Raji (cell line): ENCODE measurements around the gene PKNOX2.

ENCODE experiments used
- POLR2A ChIP-seq: IDR thresholded peaks from 2 replicates; pipeline ENCODE4 v1.6.1; 2011; ENCODE audit warnings: low read depth, low read length, control low read depth; ENCODE audit not compliant: insufficient read depth

Gene PKNOX2

DNA sequence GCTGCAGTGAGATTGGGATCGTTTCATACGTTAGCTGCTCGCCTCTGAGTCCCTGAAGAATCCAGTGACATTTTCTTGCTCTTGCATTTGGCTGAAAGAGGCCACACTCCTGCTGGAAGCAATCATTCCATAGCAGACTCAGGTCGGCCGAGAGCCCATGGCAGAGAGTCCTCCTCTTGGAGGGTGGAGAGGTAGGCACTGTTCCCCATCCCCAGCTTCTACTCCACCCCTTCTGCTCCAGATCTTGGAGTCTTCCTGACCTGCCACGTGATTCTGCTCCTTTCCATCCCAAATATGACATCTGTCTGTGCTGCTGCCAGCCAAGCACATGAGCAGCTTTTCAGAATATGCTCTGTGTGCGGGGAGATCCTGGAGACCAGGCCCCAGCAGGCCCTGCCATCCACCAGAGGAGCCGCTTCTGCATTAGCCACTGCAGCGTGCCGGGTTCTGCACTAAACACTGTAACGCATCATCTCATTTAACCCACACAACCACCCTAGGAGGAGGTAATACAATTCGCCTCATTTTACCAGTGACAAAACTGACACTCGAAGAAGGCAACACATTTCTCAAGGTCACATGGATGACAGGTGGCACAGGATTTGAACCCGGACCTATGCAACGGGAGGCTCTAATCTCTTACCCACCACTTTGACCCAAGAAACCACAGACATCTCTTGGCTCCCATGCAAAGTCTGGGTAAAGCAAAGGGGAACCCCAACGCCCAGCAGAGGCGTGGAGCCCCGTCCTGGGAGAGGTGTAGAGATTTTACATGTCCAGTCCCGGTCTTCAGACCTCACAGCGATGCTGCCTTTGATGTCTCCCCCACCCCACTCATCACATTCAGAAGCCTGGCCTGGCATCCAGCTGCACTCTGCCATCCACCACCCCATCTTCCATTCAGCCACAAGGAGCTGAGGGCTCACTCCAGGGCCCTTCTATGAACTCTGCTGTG lies 252.7 kb downstream of the PKNOX2 start:
- no peak for TF ChIP-seq POLR2A

DNA sequence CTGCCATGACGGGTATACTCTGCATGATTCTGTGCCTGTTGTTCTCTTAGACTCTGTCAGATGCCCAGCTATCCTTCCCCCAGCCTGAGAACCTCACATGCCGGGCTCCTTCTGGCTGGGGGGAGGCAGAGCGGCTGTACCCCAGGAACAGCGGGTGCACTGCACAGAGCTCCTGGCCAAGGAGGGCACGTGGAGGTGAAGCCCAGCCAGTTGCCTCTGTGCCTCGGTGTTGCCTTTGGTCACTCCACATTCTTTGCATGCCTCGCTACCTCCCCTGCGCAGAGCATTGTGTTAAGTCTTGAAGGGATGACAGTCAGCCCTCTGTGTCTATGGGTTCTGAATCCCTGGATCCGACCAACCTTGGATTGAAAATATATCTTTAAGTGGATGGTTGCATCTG lies 253.8 kb downstream of the PKNOX2 start:
- TF ChIP-seq POLR2A: no peak

DNA sequence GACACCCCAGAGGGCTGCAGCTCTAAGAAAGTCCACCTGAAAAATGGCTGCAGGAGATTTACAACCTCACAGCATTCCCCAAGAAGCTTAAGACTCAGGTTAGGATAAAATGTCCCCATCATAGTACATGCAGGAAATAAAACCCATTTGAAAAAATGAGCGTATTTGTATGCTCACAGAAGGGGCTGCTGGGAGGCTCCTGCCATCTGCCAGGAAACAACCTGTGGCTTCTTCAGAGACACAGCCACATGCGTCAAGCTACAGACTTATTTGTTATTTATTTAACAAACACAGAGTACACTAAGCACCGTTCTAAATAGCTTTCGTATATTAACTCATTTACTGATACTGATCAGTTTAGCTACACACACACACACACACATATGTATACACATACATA lies 258.1 kb downstream of the PKNOX2 start:
- TF ChIP-seq POLR2A: no peak

DNA sequence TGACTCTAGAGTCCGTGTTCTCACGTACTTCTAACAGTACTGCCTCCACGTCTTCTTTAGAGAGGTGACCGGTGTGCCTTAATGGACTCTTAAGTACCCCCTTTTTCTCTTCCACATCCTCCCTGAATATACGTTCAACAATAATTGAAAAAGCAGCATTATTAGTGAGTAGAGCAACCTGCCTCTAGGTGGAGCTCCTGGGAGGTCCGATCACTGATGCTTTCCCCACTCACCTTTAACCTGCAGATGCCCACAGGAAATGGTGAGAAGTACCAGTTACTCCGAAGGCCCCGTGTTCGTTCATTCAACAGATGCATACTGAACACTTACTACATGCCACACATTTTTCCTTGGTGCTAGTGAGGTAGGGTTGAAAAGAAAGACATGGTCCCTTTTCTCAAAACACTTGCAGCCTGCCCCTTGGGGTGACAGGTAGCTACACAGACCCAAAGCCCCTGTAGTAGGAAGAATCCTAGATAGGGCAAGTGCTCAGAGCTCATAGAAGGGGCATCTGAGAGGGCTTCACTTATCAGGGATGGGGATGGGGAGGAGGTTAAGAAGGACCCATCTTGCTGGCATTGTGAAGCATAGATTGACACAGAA lies 258.8 kb downstream of the PKNOX2 start:
- TF ChIP-seq POLR2A: no peak

GRCh38 chr11:125425601-125426000 lies 261.1 kb downstream of the PKNOX2 start:
- TF ChIP-seq POLR2A: no peak

DNA sequence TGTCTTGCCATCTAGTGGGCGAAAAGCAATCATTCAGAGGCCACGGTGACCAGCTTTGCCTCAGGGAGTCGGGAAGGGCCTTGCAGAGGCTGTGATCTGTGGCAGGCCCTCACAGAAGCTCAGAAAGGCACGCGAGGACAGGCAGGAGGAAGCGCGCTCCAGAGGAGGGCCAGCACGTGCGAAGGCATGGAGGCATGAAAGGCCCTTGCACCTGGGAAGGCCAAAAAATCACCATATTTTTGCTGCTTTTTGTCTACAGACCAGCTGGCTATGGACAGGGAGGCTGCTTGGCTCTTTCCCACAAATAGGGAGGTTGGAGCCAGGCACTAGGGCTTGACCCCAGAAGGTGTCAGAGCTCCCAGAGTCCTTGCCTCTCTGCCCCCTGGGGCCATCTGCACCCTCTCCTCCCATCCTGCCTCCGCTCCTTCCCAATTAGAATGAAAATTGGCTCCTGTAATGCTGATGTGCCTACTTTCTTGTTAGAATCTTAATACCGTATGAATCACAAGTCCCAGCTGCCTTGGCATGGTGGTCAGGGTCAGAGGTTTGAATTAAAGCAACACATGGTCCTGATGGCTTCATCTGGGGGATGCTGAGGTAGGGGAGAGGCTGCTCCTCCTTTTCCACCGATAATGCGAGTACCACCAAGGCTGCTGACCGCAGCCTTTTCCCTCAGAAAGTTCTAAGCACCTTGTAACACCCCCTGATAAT lies 262.4 kb downstream of the PKNOX2 start:
- TF ChIP-seq POLR2A: no peak

DNA sequence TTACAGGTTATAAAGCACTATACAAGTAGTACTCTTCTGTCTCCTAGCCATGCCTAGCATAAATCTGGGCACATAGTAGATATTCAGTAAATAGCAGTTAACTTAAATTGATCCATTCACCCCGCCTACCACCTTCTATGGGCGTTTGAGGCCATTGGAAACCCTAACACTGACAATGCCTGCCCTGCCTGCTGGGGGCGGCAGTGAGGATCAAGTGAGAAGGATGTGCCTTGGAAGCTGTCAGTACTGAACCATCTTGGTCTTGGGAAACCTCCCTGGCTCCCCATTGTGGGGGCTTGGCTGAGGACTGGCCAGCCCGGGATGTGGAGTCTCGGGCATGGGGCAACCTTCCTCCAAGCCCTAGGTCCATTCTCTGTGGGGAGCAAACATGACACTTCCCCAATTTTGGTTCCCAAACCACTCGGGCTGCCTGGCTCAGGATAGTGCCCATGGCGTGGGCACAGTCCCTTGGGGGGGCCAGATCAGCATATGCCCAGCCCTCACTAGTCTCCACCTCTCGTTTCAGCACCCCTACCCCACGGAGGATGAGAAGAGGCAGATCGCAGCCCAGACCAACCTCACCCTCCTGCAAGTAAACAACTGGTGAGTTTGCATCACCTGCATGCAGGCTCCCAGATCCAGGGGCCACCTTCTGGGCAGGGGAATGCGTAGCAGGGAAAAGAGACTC lies 264.1 kb downstream of the PKNOX2 start:
- no peak for TF ChIP-seq POLR2A

DNA sequence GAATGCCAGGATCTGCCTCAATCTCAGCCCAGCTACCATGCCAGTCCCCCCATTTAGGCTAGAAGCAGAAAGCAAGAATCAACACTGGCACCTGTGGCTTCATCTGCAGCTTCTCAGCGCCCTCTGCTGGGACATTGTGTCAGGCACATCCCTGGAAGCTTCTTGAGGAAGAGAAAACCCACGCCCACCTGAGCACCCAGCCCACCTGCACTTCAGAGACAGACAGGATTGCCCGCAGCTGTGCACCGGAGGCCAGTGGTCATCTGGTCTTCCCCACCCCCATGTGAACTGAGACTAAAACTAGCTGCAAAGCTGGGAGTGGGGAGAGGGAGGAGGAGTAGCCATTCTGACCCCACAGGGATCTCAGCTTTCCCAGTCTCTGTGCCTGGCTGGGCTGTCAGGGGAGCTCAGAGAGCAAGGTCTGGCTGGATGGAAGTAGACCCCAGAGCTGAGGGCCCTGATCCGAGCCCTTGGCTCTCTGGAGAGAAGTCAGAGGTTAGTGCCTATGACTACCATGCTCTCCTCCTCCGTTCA lies 264.7 kb downstream of the PKNOX2 start:
- no peak for TF ChIP-seq POLR2A

DNA sequence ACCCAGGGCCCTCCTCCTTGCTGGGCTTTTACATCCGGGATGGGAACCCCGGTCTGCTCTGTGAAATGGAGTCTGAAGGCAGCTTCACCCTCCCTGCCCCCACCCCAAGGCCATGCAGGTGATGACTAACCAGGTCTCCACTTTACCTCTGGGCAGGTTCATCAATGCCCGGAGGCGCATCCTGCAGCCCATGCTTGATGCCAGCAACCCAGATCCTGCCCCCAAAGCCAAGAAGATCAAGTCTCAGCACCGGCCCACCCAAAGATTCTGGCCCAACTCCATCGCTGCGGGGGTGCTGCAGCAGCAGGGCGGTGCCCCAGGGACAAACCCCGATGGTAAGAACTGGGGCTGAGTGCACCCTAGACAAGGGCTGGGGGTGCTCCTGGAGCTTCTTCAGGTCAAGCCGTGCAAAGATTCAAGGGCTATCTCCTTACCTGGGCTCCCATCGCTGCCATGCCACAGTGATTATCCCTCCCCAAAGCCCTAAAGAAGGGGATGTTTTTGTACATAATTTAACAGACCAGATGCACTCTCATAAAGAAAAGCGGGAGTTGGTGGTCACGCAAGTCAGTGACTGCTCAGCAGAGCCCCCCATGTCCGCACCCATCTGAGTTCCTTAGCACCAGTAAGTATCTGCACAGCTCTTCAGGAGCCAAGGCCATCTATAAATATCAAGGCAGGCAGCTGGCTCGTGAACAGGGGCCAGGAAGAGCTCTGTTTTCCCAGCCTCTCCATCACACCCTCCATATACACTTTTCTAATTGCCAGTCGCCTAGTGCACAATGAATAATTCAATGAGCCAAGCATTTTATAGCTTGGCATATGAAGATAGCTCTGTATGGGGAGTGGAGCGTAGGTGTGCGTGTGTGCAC lies 265.5 kb downstream of the PKNOX2 start:
- TF ChIP-seq POLR2A: no peak

DNA sequence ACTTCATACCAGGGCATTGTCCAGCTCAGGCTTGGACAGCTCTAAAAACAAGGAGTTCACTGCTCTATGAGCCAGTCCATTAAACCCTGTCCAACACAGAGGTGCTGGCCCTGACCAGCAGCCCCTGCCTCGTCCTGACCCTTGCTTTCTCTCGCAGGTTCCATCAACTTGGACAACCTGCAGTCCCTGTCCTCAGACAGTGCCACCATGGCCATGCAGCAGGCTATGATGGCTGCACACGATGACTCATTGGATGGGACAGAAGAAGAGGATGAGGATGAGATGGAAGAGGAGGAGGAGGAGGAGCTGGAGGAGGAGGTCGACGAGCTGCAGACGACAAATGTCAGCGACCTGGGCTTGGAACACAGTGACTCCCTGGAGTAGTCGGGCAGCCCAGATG lies 266.5 kb downstream of the PKNOX2 start:
- no peak for TF ChIP-seq POLR2A

DNA sequence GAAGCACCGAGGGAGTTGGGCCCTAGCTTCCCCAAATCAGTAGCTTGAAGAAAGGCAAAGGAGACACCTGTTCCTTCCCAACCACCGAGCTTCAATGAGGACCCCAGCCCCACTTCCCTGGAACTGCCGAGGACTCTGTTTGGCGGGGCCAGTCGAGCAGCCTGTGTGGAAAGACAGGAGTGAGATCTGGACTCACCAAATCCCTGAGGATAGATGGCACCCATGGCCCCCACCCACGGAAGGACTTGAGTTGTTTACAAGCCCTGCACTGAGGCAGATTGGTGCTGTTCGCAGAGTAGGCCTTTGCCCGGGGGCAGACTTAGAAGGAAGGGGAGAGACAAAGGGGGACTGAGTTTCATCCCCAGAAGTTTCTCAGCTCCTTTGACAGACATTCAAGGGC lies 266.9 kb downstream of the PKNOX2 start:
- TF ChIP-seq POLR2A: no peak

GRCh38 chr11:125433454-125434121 lies 269.0 kb downstream of the PKNOX2 start:
- TF ChIP-seq POLR2A: no peak

DNA sequence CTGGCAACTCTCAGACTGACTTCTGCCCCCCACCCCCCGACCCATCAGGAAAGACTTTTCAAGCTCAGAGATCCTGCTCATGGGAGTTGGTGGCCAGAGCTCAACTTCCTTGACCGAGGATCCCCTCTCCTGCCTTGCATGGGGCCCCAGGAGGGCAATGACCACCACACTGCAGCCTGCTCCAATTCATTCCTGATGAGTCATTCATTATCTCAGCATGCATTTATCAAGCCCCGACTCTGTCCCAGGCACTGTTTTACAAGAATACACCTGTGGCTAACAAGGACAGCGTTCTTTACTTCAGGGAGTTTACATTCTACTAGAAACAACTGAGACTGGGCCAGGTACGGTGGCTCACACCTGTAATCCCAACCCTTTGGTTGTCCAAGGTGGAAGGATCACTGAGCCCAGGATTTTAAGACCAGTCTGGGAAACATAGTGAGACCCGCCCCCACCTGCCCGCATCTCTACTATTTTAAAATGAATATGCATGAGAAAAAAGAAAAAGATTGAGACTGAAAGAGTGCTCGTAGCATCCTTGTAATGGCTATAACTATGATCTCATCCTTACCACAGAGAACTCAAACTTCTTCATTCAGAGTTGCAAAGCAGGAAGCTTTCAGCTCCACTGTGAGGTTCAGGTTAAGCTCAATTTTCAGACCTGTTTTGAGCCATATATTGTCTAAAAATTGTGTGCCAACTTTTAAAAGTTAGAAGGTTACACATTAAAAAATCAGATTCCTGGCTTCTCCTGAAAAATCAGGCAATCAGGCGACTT lies 271.1 kb downstream of the PKNOX2 start:
- no peak for TF ChIP-seq POLR2A
